ENCODE measurements around the gene ATP5F1A.

- no peak for TF ChIP-seq CTCF (IDR thresholded peaks at IDR 0.05; ENCODE audit: low read length)
- no peak for TF ChIP-seq EZH2 (IDR thresholded peaks at IDR 0.05; ENCODE audit: borderline replicate concordance, low read length)
Observed at GRCh38 chr18:46134920-46135675, 37.0 kb upstream of the ATP5F1A start.
